PFSK-1 (cell line): Measurements from ENCODE around the gene SNX4.

Experiments
- FOXP2 ChIP-seq: optimal IDR thresholded peaks from 2 replicates; pipeline ENCODE3; 2011; ENCODE audit warnings: borderline replicate concordance, control low read depth, inconsistent platforms; ENCODE audit not compliant: insufficient read depth; ENCODE audit errors: extremely low read length, extremely low read depth
- POLR2AphosphoS5 ChIP-seq: IDR thresholded peaks from 2 replicates; pipeline ENCODE4 v1.6.1; 2012; ENCODE audit warnings: low read depth, mild to moderate bottlenecking, control low read depth, low read length, moderate library complexity
- REST ChIP-seq, 2 experiments: IDR thresholded peaks; 2 replicates each; pipeline versions ENCODE4 v1.6.1 to v1.8.0; 2011 to 2012; ENCODE audit warnings: low read depth in 2 of 2, low read length in 2 of 2, control low read depth in 1 of 2, inconsistent platforms in 1 of 2, mild to moderate bottlenecking in 1 of 2, moderate library complexity in 1 of 2; ENCODE audit not compliant: insufficient read depth in 1 of 2
- SIN3A ChIP-seq: IDR thresholded peaks from 2 replicates; pipeline ENCODE4 v1.6.1; 2012; ENCODE audit warnings: mild to moderate bottlenecking, low read length, moderate library complexity, borderline replicate concordance; ENCODE audit not compliant: insufficient read depth
- TAF1 ChIP-seq: IDR thresholded peaks from 2 replicates; pipeline ENCODE4 v1.6.1; 2012; ENCODE audit warnings: low read length, control low read depth, borderline replicate concordance; ENCODE audit not compliant: insufficient read depth

The SNX4 gene

GRCh38 chr3:125402639-125403038 lies 117.4 kb downstream of the SNX4 start:
- TF ChIP-seq TAF1 (no peak), POLR2AphosphoS5 (no peak), REST (IDR thresholded peaks at IDR 0.05; ENCODE audit: insufficient read depth in 1 of 2, low read depth in 2 of 2, low read length in 2 of 2) (no peak), SIN3A (no peak), FOXP2 (no peak)

GRCh38 chr3:125401402-125401801 lies 118.6 kb downstream of the SNX4 start:
- TF ChIP-seq TAF1 (no peak), REST (IDR thresholded peaks at IDR 0.05; ENCODE audit: insufficient read depth in 1 of 2, low read depth in 2 of 2, low read length in 2 of 2) (no peak), SIN3A (no peak), FOXP2 (no peak), POLR2AphosphoS5 (no peak)

DNA sequence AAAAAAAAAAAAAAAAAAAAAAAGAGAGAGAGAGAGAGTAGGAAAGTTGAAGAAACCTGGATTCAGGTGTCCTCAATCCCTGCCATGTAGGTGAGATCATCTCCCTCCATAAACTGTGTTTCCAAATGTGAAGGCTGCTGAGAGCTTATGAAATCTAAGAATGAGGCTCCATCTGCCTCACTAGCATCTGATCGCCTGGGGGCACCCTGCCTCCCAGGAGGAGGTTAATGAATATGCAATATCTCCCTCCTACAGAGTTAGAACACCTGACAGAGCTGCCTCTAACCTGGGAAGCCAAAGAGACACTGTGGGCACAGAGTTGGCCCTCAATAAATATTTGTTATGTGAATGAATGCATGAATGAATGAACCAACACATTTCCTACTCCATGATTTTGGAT lies 121.0 kb downstream of the SNX4 start:
- no peak for TF ChIP-seq FOXP2
- TF ChIP-seq POLR2AphosphoS5: no peak
- no peak for TF ChIP-seq SIN3A
- TF ChIP-seq TAF1: no peak
- TF ChIP-seq REST (IDR thresholded peaks at IDR 0.05; ENCODE audit: insufficient read depth in 1 of 2, low read depth in 2 of 2, low read length in 2 of 2): no peak
